GM19372 (cell line): ENCODE measurements around the gene FTCD.
"Not testable (repeated sequence)": the region's sequence is repeated elsewhere in the genome, so short reads cannot be mapped to it uniquely, and the experiment has no call there.

ENCODE experiments used
- ATAC-seq: cut with Tn5 transposase; IDR thresholded peaks from one replicate; pipeline ENCODE4 v1.9.1; 2021; ENCODE audit warnings: mild to moderate bottlenecking, low read depth, moderate library complexity; ENCODE audit not compliant: unreplicated experiment

Gene FTCD

GRCh38 chr21:46141767-46142581 lies 13.4 kb downstream of the FTCD start:
- ATAC-seq, result no peak

GRCh38 chr21:46140352-46141003 lies 14.9 kb downstream of the FTCD start:
- not testable (repeated sequence) for ATAC-seq

GRCh38 chr21:46139686-46140085 lies 15.7 kb downstream of the FTCD start:
- ATAC-seq, result no peak

- ATAC-seq, result no peak
Measured at GRCh38 chr21:46138383-46138970, 16.9 kb downstream of the FTCD start.

GRCh38 chr21:46137908-46138307 lies 17.5 kb downstream of the FTCD start:
- ATAC-seq, result no peak

- no peak for ATAC-seq
Measured at GRCh38 chr21:46136739-46137349, 18.5 kb downstream of the FTCD start.

GRCh38 chr21:46135782-46136395 lies 19.5 kb downstream of the FTCD start:
- no peak for ATAC-seq

- ATAC-seq, result no peak
Measured at GRCh38 chr21:46131838-46132651, 23.3 kb downstream of the FTCD start.

- no peak for ATAC-seq
Measured at GRCh38 chr21:46131588-46131837, 23.9 kb downstream of the FTCD start.

- no peak for ATAC-seq
Measured at GRCh38 chr21:46130831-46131587, 24.4 kb downstream of the FTCD start.

- ATAC-seq, result no peak
Measured at GRCh38 chr21:46129846-46130651, 25.3 kb downstream of the FTCD start.

GRCh38 chr21:46128933-46129571 lies 26.3 kb downstream of the FTCD start:
- no peak for ATAC-seq

- no peak for ATAC-seq
Measured at GRCh38 chr21:46128106-46128932, 27.1 kb downstream of the FTCD start.

- no peak for ATAC-seq
Measured at GRCh38 chr21:46127239-46128105, 27.9 kb downstream of the FTCD start.

GRCh38 chr21:46126309-46127238 lies 28.8 kb downstream of the FTCD start:
- ATAC-seq, result no peak
